K562 (cell line): Measurements from ENCODE around the gene ZFP62. TPM values are rescaled to one million over a fixed set of nuclear protein-coding genes. Genes with fewer than 3 reads are reported as not detected.

ENCODE experiments used
- CBFA2T2 ChIP-seq: fragments of 450-650 bp; conservative IDR thresholded peaks from 2 replicates; pipeline ENCODE4 v1.6.1; 2017; ENCODE audit warnings: mild to moderate bottlenecking
- CBX1 ChIP-seq: sonication (generic); IDR thresholded peaks from 2 replicates; pipeline ENCODE4 v1.6.1; 2016; ENCODE audit warnings: antibody characterized with exemption, low read depth, mild to moderate bottlenecking
- CBX2 ChIP-seq: fragments of 200-600 bp; sonication (generic); IDR thresholded peaks from one replicate; pipeline ENCODE4 v1.6.1; 2012; ENCODE audit warnings: mild to moderate bottlenecking, low read length, inconsistent platforms; ENCODE audit not compliant: insufficient read depth, poor library complexity, severe bottlenecking
- CREM ChIP-seq: IDR thresholded peaks from 2 replicates; pipeline ENCODE4 v1.6.1; 2014; ENCODE audit warnings: antibody characterized with exemption, low read depth
- FOXK1 ChIP-seq: sonication (generic); formaldehyde crosslinking; IDR thresholded peaks from 2 replicates; pipeline ENCODE4 v1.8.0; 2022; ENCODE audit warnings: missing genetic modification reagents, mild to moderate bottlenecking, borderline replicate concordance
- HDGF ChIP-seq: fragments of 450-650 bp; IDR thresholded peaks from 2 replicates; pipeline ENCODE4 v1.6.1; 2016
- KDM4B ChIP-seq, 2 experiments: fragments of 450-650 bp in 1 of 2; sonication (generic) in 1 of 2; IDR thresholded peaks; 2 replicates each; pipeline ENCODE4 v1.6.1; 2016 to 2017; ENCODE audit warnings: borderline replicate concordance in 2 of 2, antibody characterized with exemption in 1 of 2, low read depth in 1 of 2, mild to moderate bottlenecking in 1 of 2
- MEIS2 ChIP-seq: fragments of 450-650 bp; IDR thresholded peaks from 2 replicates; pipeline ENCODE4 v1.6.1; 2014; ENCODE audit warnings: mild to moderate bottlenecking; ENCODE audit not compliant: partially characterized antibody
- NONO ChIP-seq, 2 experiments: fragments of 200-400 bp in 1 of 2; fragments of 450-650 bp in 1 of 2; formaldehyde crosslinking in 1 of 2; IDR thresholded peaks; 2 replicates each; pipeline ENCODE4 v1.6.1; 2017; ENCODE audit warnings: low read depth in 2 of 2, mild to moderate bottlenecking in 2 of 2, moderate library complexity in 2 of 2, low read length in 1 of 2
- PRDM10 ChIP-seq: fragments of 450-650 bp; IDR thresholded peaks from 2 replicates; pipeline ENCODE4 v1.6.1; 2018; ENCODE audit not compliant: partially characterized antibody
- TAF1 ChIP-seq: IDR thresholded peaks from 2 replicates; pipeline ENCODE4 v1.6.1; 2011; ENCODE audit warnings: mild to moderate bottlenecking, low read length, moderate library complexity; ENCODE audit not compliant: insufficient read depth, control insufficient read depth, severe bottlenecking; ENCODE audit errors: extremely low read depth
- ZC3H11A ChIP-seq: IDR thresholded peaks from 2 replicates; pipeline ENCODE4 v1.6.1; 2012; ENCODE audit warnings: low read depth, low read length, improper control_type of control experiment
- ZFP1 ChIP-seq: fragments of 450-650 bp; formaldehyde crosslinking; IDR thresholded peaks from 2 replicates; pipeline ENCODE4 v1.4.0; 2020; ENCODE audit warnings: mild to moderate bottlenecking, mixed read lengths
- polyA plus RNA-seq, 8 experiments: library from polyadenylated mRNA; depleted of rRNA in 4 of 8; stranded (reverse) in 5 of 8; unstranded in 3 of 8; fragments of >200 nt; fragmentation: Nextera tagmentation in 2 of 8; fragmentation: Illumina TruSeq in 1 of 8; extraction: Ambion mirVana in 2 of 8; extraction: Trizol in 1 of 8; gene quantifications; 2 replicates each; pipeline versions ENCODE4 v1.2.1 to v1.2.3, GENCODE V29; 2011 to 2014; ENCODE audit warnings: inconsistent platforms in 1 of 8, missing spikeins in 1 of 8
- total RNA-seq, 7 experiments: library from RNA; depleted of rRNA in 6 of 7; stranded (reverse); fragments of >200 nt in 6 of 7; fragmentation: Illumina TruSeq in 2 of 7; extraction: Trizol in 2 of 7; gene quantifications; 2 replicates each; pipeline versions ENCODE4 v1.2.1 to v1.2.3, GENCODE V29; 2011 to 2021; ENCODE audit warnings: low replicate concordance in 1 of 7
- TF ChIP-seq, protein P1 (sequence below), 2 experiments: IDR thresholded peaks; 2 replicates each; pipeline ENCODE4 v1.6.1; 2011; ENCODE audit warnings: borderline replicate concordance in 1 of 2, control low read depth in 1 of 2, low read depth in 1 of 2, low read length in 1 of 2, mild to moderate bottlenecking in 1 of 2, mixed read lengths in 1 of 2, moderate library complexity in 1 of 2; ENCODE audit not compliant: insufficient read depth in 1 of 2, insufficient read length in 1 of 2, poor library complexity in 1 of 2, severe bottlenecking in 1 of 2; ENCODE audit errors: extremely low read depth in 1 of 2
- TF ChIP-seq, protein P2 (sequence below), 3 experiments: IDR thresholded peaks in 2 of 3; conservative IDR thresholded peaks in 1 of 3; 2 replicates each; pipeline ENCODE4 v1.5.1; 2011 to 2012; ENCODE audit warnings: low read length in 3 of 3, mild to moderate bottlenecking in 3 of 3, control low read depth in 2 of 3, improper control_type of control experiment in 1 of 3, inconsistent platforms in 1 of 3, low read depth in 1 of 3, mixed read lengths in 1 of 3, moderate library complexity in 1 of 3; ENCODE audit not compliant: insufficient read depth in 2 of 3

ZFP62 gene
- total and polyA plus RNA-seq, 9 of the 15 experiments (the other 6 are each of a cell fraction or from before 2014, with no cell fraction given) = 12.2 to 37.5 (median 25.0) TPM

DNA sequence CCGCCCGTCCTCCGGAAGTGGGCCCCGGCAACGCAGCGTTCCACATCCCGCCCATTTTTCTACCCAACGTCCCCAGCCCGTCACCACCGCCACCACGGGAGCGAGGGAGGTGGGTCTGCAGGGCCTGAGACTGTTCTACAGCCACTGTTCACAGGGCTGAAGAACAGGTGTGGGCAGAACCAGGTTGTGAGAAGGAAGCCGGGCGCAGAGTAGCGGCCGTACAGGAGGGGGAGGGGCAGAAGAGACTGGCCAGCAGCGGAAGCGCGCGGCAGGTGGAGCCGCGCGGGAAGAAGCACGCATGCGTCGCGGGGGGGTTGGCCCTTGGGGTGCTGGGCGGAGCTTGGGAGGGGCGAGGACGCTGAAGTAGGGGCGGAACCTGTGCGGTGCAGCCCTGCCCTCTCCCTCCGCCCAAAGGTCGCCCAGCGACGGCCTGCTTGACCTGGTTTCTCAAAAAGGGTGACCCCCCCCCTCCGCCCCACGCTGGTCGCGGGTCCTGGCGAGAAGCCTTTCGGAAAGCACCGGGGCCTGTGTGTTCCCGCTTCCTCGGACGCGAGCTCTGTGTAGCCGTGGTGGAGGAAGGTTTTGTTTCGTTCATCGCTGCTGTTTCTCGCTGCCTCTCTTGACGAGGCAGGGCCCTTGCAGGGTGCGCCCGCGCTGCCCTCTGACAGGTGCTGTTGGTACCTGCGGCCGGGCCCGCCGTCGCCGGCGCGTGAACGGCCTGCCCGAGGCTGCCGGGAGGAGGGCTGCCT lies 50.7 kb downstream of the ZFP62 start (continued):
- TF ChIP-seq, protein P1, sequence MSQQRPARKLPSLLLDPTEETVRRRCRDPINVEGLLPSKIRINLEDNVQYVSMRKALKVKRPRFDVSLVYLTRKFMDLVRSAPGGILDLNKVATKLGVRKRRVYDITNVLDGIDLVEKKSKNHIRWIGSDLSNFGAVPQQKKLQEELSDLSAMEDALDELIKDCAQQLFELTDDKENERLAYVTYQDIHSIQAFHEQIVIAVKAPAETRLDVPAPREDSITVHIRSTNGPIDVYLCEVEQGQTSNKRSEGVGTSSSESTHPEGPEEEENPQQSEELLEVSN (IDR thresholded peaks at IDR 0.05; ENCODE audit: borderline replicate concordance in 1 of 2, extremely low read depth in 1 of 2, insufficient read depth in 1 of 2, insufficient read length in 1 of 2, low read depth in 1 of 2, low read length in 1 of 2, poor library complexity in 1 of 2, severe bottlenecking in 1 of 2) = peak; percentile 82 to 89
- peak; percentile 63 for TF ChIP-seq CREM
- no peak for TF ChIP-seq FOXK1 (CRISPR knock-in tag)
- peak; percentile 69 for TF ChIP-seq MEIS2
- TF ChIP-seq ZC3H11A = no peak
- TF ChIP-seq HDGF = no peak
- no peak for TF ChIP-seq CBFA2T2
- peak; percentile 64; the same call in 1 of the 2 replicates for TF ChIP-seq CBX1
- TF ChIP-seq, protein P2, sequence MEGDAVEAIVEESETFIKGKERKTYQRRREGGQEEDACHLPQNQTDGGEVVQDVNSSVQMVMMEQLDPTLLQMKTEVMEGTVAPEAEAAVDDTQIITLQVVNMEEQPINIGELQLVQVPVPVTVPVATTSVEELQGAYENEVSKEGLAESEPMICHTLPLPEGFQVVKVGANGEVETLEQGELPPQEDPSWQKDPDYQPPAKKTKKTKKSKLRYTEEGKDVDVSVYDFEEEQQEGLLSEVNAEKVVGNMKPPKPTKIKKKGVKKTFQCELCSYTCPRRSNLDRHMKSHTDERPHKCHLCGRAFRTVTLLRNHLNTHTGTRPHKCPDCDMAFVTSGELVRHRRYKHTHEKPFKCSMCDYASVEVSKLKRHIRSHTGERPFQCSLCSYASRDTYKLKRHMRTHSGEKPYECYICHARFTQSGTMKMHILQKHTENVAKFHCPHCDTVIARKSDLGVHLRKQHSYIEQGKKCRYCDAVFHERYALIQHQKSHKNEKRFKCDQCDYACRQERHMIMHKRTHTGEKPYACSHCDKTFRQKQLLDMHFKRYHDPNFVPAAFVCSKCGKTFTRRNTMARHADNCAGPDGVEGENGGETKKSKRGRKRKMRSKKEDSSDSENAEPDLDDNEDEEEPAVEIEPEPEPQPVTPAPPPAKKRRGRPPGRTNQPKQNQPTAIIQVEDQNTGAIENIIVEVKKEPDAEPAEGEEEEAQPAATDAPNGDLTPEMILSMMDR (IDR thresholded peaks at IDR 0.05 in 2 of 3, conservative IDR thresholded peaks at IDR 0.05 in 1 of 3; ENCODE audit: insufficient read depth in 2 of 3, low read depth in 1 of 3, low read length in 3 of 3) = no peak
- TF ChIP-seq TAF1 = peak; percentile 75
- no peak; the same call in 1 of the 2 replicates for TF ChIP-seq ZFP1 (CRISPR knock-in tag)
- peak; percentile 50 for TF ChIP-seq PRDM10
- peak in 1 of 2 experiments; percentile 98; a peak in 2 of 4 replicates for TF ChIP-seq KDM4B (IDR thresholded peaks at IDR 0.05; ENCODE audit: borderline replicate concordance in 2 of 2, low read depth in 1 of 2)
- no peak for TF ChIP-seq CBX2
- no peak; a peak in 1 of 4 replicates for TF ChIP-seq NONO (IDR thresholded peaks at IDR 0.05; ENCODE audit: low read depth in 2 of 2, low read length in 1 of 2)
